Peyer's patch (tissue), 4 donors: ENCODE data around the gene ARPC1A. TPM values are rescaled to one million over a fixed set of nuclear protein-coding genes. Genes with fewer than 3 reads are reported as not detected.

ENCODE experiments used
- DNase-seq, 3 donors: peaks; one replicate each; pipeline ENCODE4 v3.0.0-alpha.2; 2017 to 2019
- H3K27ac ChIP-seq, 4 donors: fragments of 200-600 bp; sonication (generic); one replicate each; pipeline ENCODE4 v1.5.1; 2016 to 2019
- H3K27me3 ChIP-seq, 2 donors: fragments of 200-600 bp; sonication (generic); one replicate each; pipeline ENCODE4 v1.5.1; 2019
- H3K36me3 ChIP-seq, 3 donors: fragments of 200-600 bp; sonication (generic); one replicate each; pipeline ENCODE4 v1.5.1; 2016 to 2019
- H3K4me1 ChIP-seq, 4 donors: fragments of 200-600 bp; sonication (generic); one replicate each; pipeline ENCODE4 v1.5.1; 2016 to 2019
- H3K4me3 ChIP-seq, 4 donors: fragments of 200-600 bp; sonication (generic); 1 replicate in 3 of 4; 2 replicates in 1 of 4; pipeline ENCODE4 v1.5.1; 2016 to 2019; ENCODE audit warnings: mild to moderate bottlenecking in 1 of 4
- H3K9me3 ChIP-seq, 4 donors: fragments of 200-600 bp; sonication (generic); one replicate each; pipeline ENCODE4 v1.5.1; 2016 to 2019; ENCODE audit warnings: mild to moderate bottlenecking in 1 of 4
- CTCF ChIP-seq, 6 experiments: fragments of 450-650 bp in 4 of 6; fragments of 200-600 bp in 2 of 6; sonication (generic) in 1 of 6; IDR thresholded peaks; one replicate each; pipeline ENCODE4 v1.5.1; 2017 to 2019; ENCODE audit warnings: antibody characterized with exemption in 6 of 6, mild to moderate bottlenecking in 3 of 6, moderate library complexity in 1 of 6
- POLR2A ChIP-seq, 2 donors: fragments of 450-650 bp; IDR thresholded peaks; one replicate each; pipeline ENCODE4 v1.5.1; 2017; ENCODE audit warnings: antibody characterized with exemption in 2 of 2, mild to moderate bottlenecking in 2 of 2, moderate library complexity in 2 of 2
- total RNA-seq, 4 donors: library from RNA; depleted of rRNA; stranded (reverse); fragments of >200 nt; gene quantifications; one replicate each; pipeline ENCODE4 v1.1.0, GENCODE V29; 2016

The ARPC1A gene
- total RNA-seq, 4 donors from 2014 or later: 195 to 278 (median 225) TPM

DNA sequence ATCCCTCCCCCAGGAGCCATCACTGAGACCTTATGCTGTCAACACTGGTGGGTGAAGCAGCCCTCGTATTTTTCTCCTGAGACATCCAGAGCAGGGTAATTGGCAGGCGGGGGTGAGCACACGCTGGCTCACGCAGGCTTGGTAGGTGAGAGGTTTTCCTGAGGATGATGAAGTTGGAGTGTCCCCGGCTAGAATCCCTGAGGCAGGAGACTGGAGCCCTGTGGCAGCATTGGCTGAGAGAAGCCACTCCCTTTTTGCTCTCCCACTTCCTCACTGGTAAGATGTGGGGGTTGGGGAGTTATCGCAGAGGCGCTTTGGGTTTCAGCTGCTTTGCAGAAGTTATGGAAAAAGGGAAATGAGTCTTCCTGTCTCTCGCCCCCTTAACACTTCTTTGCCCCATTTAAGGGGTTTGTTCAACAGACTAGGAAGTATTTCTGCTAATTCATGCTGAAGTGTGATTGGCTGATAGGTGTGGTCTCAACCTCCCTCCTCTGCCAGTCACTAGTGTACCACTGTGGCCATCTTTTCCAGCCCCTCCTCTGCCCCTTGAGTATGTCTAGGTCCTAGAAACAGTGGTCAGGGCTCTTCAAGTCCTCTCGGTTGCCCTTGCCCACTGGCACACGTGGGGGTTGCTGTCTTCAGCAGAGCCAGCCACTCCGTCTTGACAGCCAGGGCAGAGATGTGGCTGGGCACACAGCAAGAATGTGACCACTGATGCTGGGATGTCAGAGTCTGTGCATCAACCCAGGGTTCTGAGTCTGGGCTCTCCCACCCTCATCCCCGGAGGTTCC, 54.5 kb downstream of the ARPC1A start:
- peak overlapping the region; percentile 12 to 30 (median 22) for H3K4me3 ChIP-seq
- DNase-seq: peak in 2 of 3 donors; percentile 72 to 78
- H3K27ac ChIP-seq: peak overlapping the region; percentile 79 to 90 (median 82)
- no peaks in the 10 kb centered on the region for H3K9me3 ChIP-seq
- H3K27me3 ChIP-seq: no peaks in the 10 kb centered on the region
- TF ChIP-seq POLR2A (IDR thresholded peaks at IDR 0.05) (no peak), CTCF (IDR thresholded peaks at IDR 0.05) (no peak)
- peaks cover 0 to 23% (median 0%) of the 10 kb centered on the region in 3 donors for H3K36me3 ChIP-seq
- H3K4me1 ChIP-seq: peaks cover 0 to 52% (median 28%) of the 10 kb centered on the region in 4 donors

DNA sequence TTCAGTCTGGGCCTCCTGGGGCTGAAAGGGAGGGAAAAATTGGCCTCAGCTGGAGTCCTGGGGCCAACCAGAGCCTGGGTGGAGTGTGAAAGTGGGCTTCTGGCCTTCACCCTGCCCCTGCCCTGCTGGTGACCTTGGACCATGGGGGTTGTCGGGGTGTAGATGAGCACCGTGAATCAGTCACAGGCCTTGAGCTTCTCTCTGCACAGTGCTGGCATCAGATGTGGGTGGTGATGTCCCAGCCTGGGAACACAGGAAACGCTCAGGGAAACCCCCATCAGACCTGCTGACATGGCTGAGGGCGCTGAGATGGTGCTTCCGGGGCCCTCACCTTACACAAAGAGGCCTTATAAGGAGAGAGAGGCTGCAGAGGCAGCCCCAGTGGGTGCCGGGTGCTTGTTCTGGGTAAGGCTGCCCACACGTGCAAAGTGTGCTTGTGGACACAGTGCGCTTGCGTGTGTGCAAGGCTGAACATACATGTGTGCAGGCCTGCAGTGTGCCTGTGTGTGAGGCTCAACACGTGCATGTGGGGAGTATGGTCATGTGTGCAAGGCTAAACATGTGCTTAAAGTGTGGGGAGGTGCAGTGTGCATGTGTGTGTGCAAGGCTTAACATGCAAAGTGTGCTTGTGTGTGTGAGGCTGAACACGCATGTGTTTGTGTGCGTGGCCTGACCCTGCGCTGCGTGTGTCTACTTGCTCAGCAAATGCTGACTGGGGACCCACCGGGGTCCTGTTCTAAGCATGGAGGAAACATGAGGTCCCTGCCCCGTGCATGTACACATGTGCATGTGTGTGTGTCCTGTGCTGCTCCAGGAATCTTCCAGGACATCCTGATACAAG, 55.3 kb downstream of the ARPC1A start:
- H3K4me3 ChIP-seq: peak overlapping the region in 3 of 4 donors; percentile 12 to 30 (median 23)
- H3K36me3 ChIP-seq: peaks cover 0 to 31% (median 0%) of the 10 kb centered on the region in 3 donors
- TF ChIP-seq POLR2A (IDR thresholded peaks at IDR 0.05) (no peak), CTCF (IDR thresholded peaks at IDR 0.05) (no peak)
- H3K27ac ChIP-seq: peak overlapping the region; percentile 79 to 90 (median 82)
- H3K9me3 ChIP-seq: no peaks in the 10 kb centered on the region
- DNase-seq: peak in 2 of 3 donors; percentile 89 to 92
- H3K4me1 ChIP-seq: peaks cover 0 to 46% (median 28%) of the 10 kb centered on the region in 4 donors
- no peaks in the 10 kb centered on the region for H3K27me3 ChIP-seq

GRCh38 chr7:99381664-99382075, 56.0 kb downstream of the ARPC1A start:
- Histone ChIP-seq H3K36me3 (peaks cover 0 to 37% (median 0%) of the 10 kb centered on the region in 3 donors), H3K27ac (peak overlapping the region in 2 of 4 donors; percentile 82 to 90), H3K4me1 (peaks cover 0 to 40% (median 28%) of the 10 kb centered on the region in 4 donors), H3K9me3 (no peaks in the 10 kb centered on the region), H3K27me3 (no peaks in the 10 kb centered on the region), H3K4me3 (no peak overlapping the region)
- no peak for DNase-seq
- no peak for TF ChIP-seq CTCF (IDR thresholded peaks at IDR 0.05)
- no peak for TF ChIP-seq POLR2A (IDR thresholded peaks at IDR 0.05)

DNA sequence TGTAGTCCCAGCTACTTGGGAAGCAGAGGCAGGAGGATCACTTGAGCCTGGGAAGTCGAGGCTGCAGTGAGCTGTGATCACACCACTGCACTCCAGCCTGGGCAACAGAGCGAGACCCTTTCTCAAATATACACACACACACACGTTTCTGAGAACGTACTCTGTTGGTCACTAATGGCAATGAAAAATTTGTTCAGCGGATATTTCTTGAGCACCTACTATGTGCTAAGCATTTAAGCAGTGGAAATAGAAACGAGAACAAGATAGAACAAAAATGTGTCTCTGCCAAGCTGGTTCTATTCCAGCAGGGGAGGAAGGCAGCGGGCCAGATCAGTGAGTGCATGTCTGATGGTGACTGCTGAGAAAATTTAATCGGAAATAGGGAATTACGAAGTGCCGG, 57.5 kb downstream of the ARPC1A start:
- TF ChIP-seq POLR2A (IDR thresholded peaks at IDR 0.05) (no peak), CTCF (IDR thresholded peaks at IDR 0.05) (no peak)
- H3K4me3 ChIP-seq: no peak overlapping the region

DNA sequence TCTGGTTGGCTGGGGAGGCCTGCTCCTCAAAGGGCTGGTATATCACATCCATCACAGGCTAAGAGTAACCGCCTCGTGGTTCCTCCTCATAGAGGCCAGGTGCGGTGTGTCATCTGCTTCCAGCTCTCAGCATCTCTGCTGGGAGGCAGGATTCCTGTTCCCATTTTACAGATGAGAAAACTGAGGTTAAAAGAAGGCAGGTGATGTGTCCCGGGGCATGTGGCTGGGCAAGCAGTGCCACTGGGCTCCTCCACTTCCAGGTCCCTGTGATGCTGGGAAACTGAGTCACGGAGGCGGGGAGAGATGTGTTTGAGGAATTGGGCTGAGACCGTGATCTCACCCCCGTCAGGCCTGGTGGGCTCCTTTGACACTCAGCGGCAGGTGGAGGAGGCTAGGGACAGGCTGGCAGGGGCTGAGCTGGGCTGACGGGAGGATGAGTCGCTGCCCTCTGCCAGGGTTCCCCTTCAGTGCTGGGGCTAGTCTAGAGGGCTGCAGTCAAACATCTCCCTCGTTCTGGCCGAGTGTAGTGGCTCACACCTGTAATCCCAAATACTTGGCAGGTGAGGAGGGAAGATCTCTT, 58.2 kb downstream of the ARPC1A start:
- Histone ChIP-seq H3K4me1 (peaks cover 0 to 33% (median 28%) of the 10 kb centered on the region in 4 donors), H3K4me3 (no peak overlapping the region), H3K27me3 (no peaks in the 10 kb centered on the region), H3K27ac (peak overlapping the region in 1 of 4 donors; percentile 36), H3K9me3 (no peaks in the 10 kb centered on the region), H3K36me3 (peaks cover 0 to 50% (median 0%) of the 10 kb centered on the region in 3 donors)
- no peak for DNase-seq
- TF ChIP-seq POLR2A (IDR thresholded peaks at IDR 0.05): no peak
- TF ChIP-seq CTCF (IDR thresholded peaks at IDR 0.05): no peak

More for the DNA sequence above, 57.5 kb downstream of the ARPC1A start:
- no peaks in the 10 kb centered on the region for H3K9me3 ChIP-seq
- H3K4me1 ChIP-seq: peaks cover 0 to 34% (median 28%) of the 10 kb centered on the region in 4 donors
- no peak for DNase-seq
- H3K27me3 ChIP-seq: no peaks in the 10 kb centered on the region
- H3K27ac ChIP-seq: no peak overlapping the region
- H3K36me3 ChIP-seq: peaks cover 0 to 46% (median 0%) of the 10 kb centered on the region in 3 donors
